ENCODE data around the gene TOX4. TPM values are rescaled to one million over a fixed set of nuclear protein-coding genes. Genes with fewer than 3 reads are reported as not detected.

TOX4 gene
- total RNA-seq, 1 experiment from 2014 or later: 50.1 TPM

- TF ChIP-seq CTCF (IDR thresholded peaks at IDR 0.05): no peak
- TF ChIP-seq POLR2AphosphoS5 (IDR thresholded peaks at IDR 0.05; ENCODE audit: low read depth, low read length): no peak
- TF ChIP-seq SIN3A (IDR thresholded peaks at IDR 0.05; ENCODE audit: borderline replicate concordance, insufficient read depth, low read depth, low read length): no peak
- TF ChIP-seq TCF7L2 (IDR thresholded peaks at IDR 0.05; ENCODE audit: low read depth, low read length): no peak
- TF ChIP-seq REST (IDR thresholded peaks at IDR 0.05; ENCODE audit: insufficient read depth in 1 of 2, low read depth in 2 of 2, low read length in 1 of 2): no peak
- ATAC-seq (0 out of 2 replicates have a peak, but pooled peaks have one; percentile 42), DNase-seq (ENCODE audit: low read depth, low spot score) (no peak)
- Histone ChIP-seq H3K27ac (ENCODE audit: low read length) (no peak overlapping the region), H3K36me3 (ENCODE audit: control insufficient read depth, insufficient read depth, low read length) (no peaks in the 10 kb centered on the region), H3K9me3 (ENCODE audit: control insufficient read depth, insufficient read depth, low read depth, low read length) (no peaks in the 10 kb centered on the region), H3K4me3 (ENCODE audit: low read depth in 2 of 2, low read length in 2 of 2) (peak overlapping the region; percentile 24 to 36), H3K27me3 (ENCODE audit: control insufficient read depth, insufficient read depth, low read length) (peaks cover 4% of the 10 kb centered on the region), H3K4me1 (ENCODE audit: control insufficient read depth, insufficient read depth, low read length) (peaks cover 3% of the 10 kb centered on the region; the same call in 1 of the 2 replicates)
- no TSS peak for BruUV-seq (replicated peaks)
- ChIA-PET POLR2A (no interaction called here), CTCF (no interaction called here)
- intact Hi-C loops (cut with micrococcal nuclease; ENCODE audit: unreplicated experiment): no loop called here
- in situ Hi-C loops (cut with HindIII; ENCODE audit: low pct_unique_long_range_greater_than_20kb, low sequenced_read_pairs): no loop called here
Measured at GRCh38 chr14:21536418-21537089, 59.6 kb downstream of the TOX4 start.

GRCh38 chr14:21537090-21537424, 60.1 kb downstream of the TOX4 start:
- H3K4me3 ChIP-seq (ENCODE audit: low read depth in 2 of 2, low read length in 2 of 2): peak overlapping the region; percentile 24 to 36
- TF ChIP-seq SIN3A (IDR thresholded peaks at IDR 0.05; ENCODE audit: borderline replicate concordance, insufficient read depth, low read depth, low read length) (no peak), POLR2AphosphoS5 (IDR thresholded peaks at IDR 0.05; ENCODE audit: low read depth, low read length) (no peak)
- H3K36me3 ChIP-seq (ENCODE audit: control insufficient read depth, insufficient read depth, low read length): no peaks in the 10 kb centered on the region
- ATAC-seq (no peak), DNase-seq (ENCODE audit: low read depth, low spot score) (no peak)
- H3K27ac ChIP-seq (ENCODE audit: low read length): no peak overlapping the region
- H3K27me3 ChIP-seq (ENCODE audit: control insufficient read depth, insufficient read depth, low read length): peaks cover 4% of the 10 kb centered on the region
- BruUV-seq (replicated peaks): no TSS peak
- CTCF ChIA-PET: no interaction called here
- peaks cover 3% of the 10 kb centered on the region; the same call in 1 of the 2 replicates for H3K4me1 ChIP-seq (ENCODE audit: control insufficient read depth, insufficient read depth, low read length)
- in situ Hi-C loops (cut with HindIII; ENCODE audit: low pct_unique_long_range_greater_than_20kb, low sequenced_read_pairs) (no loop called here), intact Hi-C loops (cut with micrococcal nuclease; ENCODE audit: unreplicated experiment) (no loop called here)
- POLR2A ChIA-PET: no interaction called here
- H3K9me3 ChIP-seq (ENCODE audit: control insufficient read depth, insufficient read depth, low read depth, low read length): no peaks in the 10 kb centered on the region

GRCh38 chr14:21539189-21539940, 62.4 kb downstream of the TOX4 start:
- H3K27me3 ChIP-seq (ENCODE audit: control insufficient read depth, insufficient read depth, low read length): peaks cover 4% of the 10 kb centered on the region
- TF ChIP-seq POLR2AphosphoS5 (IDR thresholded peaks at IDR 0.05; ENCODE audit: low read depth, low read length) (no peak), CTCF (IDR thresholded peaks at IDR 0.05) (no peak), SIN3A (IDR thresholded peaks at IDR 0.05; ENCODE audit: borderline replicate concordance, insufficient read depth, low read depth, low read length) (no peak), REST (IDR thresholded peaks at IDR 0.05; ENCODE audit: insufficient read depth in 1 of 2, low read depth in 2 of 2, low read length in 1 of 2) (no peak), TCF7L2 (IDR thresholded peaks at IDR 0.05; ENCODE audit: low read depth, low read length) (no peak)
- no peak for ATAC-seq
- ChIA-PET POLR2A (no interaction called here), CTCF (no interaction called here)
- in situ Hi-C loops (cut with HindIII; ENCODE audit: low pct_unique_long_range_greater_than_20kb, low sequenced_read_pairs) (no loop called here), intact Hi-C loops (cut with micrococcal nuclease; ENCODE audit: unreplicated experiment) (no loop called here)
- no peak overlapping the region for H3K27ac ChIP-seq (ENCODE audit: low read length)
- BruUV-seq (replicated peaks): no TSS peak
- DNase-seq (ENCODE audit: low read depth, low spot score): no peak
- peaks cover 3% of the 10 kb centered on the region; the same call in 1 of the 2 replicates for H3K4me1 ChIP-seq (ENCODE audit: control insufficient read depth, insufficient read depth, low read length)
- no peaks in the 10 kb centered on the region for H3K36me3 ChIP-seq (ENCODE audit: control insufficient read depth, insufficient read depth, low read length)
- no peaks in the 10 kb centered on the region for H3K9me3 ChIP-seq (ENCODE audit: control insufficient read depth, insufficient read depth, low read depth, low read length)
- no peak overlapping the region for H3K4me3 ChIP-seq (ENCODE audit: low read depth in 2 of 2, low read length in 2 of 2)

Measured in Panc1 (cell line).